A549 (cell line): Measurements from ENCODE around the gene RUNDC1. TPM values are rescaled to one million over a fixed set of nuclear protein-coding genes. Genes with fewer than 3 reads are reported as not detected.

Source experiments
- ATAC-seq, 2 experiments: fragments of 200-7000 bp in 1 of 2; fragments of >200 bp in 1 of 2; cut with Nextera tagmentation in 1 of 2; cut with Tn5 transposase in 1 of 2; 3 replicates each; pipeline versions ENCODE4 v1.8.0 to v1.9.1; 2018 to 2020; ENCODE audit warnings: mild to moderate bottlenecking in 1 of 2, moderate library complexity in 1 of 2
- CTCF ChIA-PET: fragments of 300-600 bp; sonication (Branson Sonifier 250); formaldehyde crosslinking; extraction: SDS; loops from one replicate; lab custom pipeline; 2021; ENCODE audit warnings: antibody characterized with exemption, inconsistent platforms; lab: Yijun Ruan, JAX
- POLR2A ChIA-PET: fragments of 350-600 bp; formaldehyde crosslinking; extraction: SDS; loops from one replicate; lab custom pipeline; 2021; ENCODE audit warnings: antibody characterized with exemption, inconsistent platforms; lab: Yijun Ruan, JAX
- DNase-seq, 2 experiments: peaks; one replicate each; pipeline versions ENCODE4 v3.0.0 to v3.0.0-alpha.2; 2011 to 2016; ENCODE audit warnings: low read depth in 1 of 2, low spot score in 1 of 2
- FAIRE-seq: peaks from 2 replicates; lab custom pipeline; 2011; peaks lifted over from hg19 to GRCh38; lab: Jason Lieb, UNC
- H3K27ac ChIP-seq, 2 experiments: fragments of >200 bp; sonication (Bioruptor Twin); formaldehyde crosslinking; 3 replicates each; pipeline ENCODE4 v1.5.1; 2016 to 2017
- H3K4me1 ChIP-seq: fragments of >200 bp; sonication (Bioruptor Twin); formaldehyde crosslinking; 3 replicates; pipeline ENCODE4 v1.6.1; 2016
- H3K4me2 ChIP-seq: fragments of >200 bp; sonication (Bioruptor Twin); formaldehyde crosslinking; 3 replicates; pipeline ENCODE4 v1.6.1; 2016
- H3K4me3 ChIP-seq: fragments of >200 bp; sonication (Bioruptor Twin); formaldehyde crosslinking; 3 replicates; pipeline ENCODE4 v1.5.1; 2016
- H3K9me3 ChIP-seq: fragments of >200 bp; sonication (Bioruptor Twin); formaldehyde crosslinking; 3 replicates; pipeline ENCODE4 v1.6.1; 2016
- CEBPB ChIP-seq, 2 experiments: fragments of >200 bp in 1 of 2; sonication (Bioruptor Twin) in 1 of 2; formaldehyde crosslinking in 1 of 2; IDR thresholded peaks; 2 replicates each; pipeline ENCODE4 v1.6.1; 2012 to 2016
- CHD4 ChIP-seq: fragments of 200-600 bp; sonication (generic); IDR thresholded peaks from 2 replicates; pipeline ENCODE4 v1.6.1; 2016; ENCODE audit warnings: antibody characterized with exemption, mild to moderate bottlenecking, borderline replicate concordance
- CTCF ChIP-seq: fragments of >200 bp; sonication (Bioruptor Twin); formaldehyde crosslinking; IDR thresholded peaks from 3 replicates; pipeline ENCODE4 v1.5.1; 2016
- E2F6 ChIP-seq: IDR thresholded peaks from 2 replicates; pipeline ENCODE4 v1.6.1; 2012; ENCODE audit warnings: low read depth, borderline replicate concordance
- FOSB ChIP-seq: fragments of 250-450 bp; sonication (Bioruptor Pico); IDR thresholded peaks from 2 replicates; pipeline ENCODE4 v1.5.0; 2020; ENCODE audit warnings: mild to moderate bottlenecking, moderate library complexity
- GATA3 ChIP-seq: IDR thresholded peaks from 2 replicates; pipeline ENCODE4 v1.6.1; 2012; ENCODE audit warnings: borderline replicate concordance
- HDAC2 ChIP-seq: fragments of 200-600 bp; sonication (generic); IDR thresholded peaks from 2 replicates; pipeline ENCODE4 v1.6.1; 2016
- HMGXB4 ChIP-seq: fragments of 250-450 bp; sonication (Bioruptor Pico); IDR thresholded peaks from 2 replicates; pipeline ENCODE4 v1.5.0; 2021; ENCODE audit warnings: mild to moderate bottlenecking, moderate library complexity, borderline replicate concordance
- JUN ChIP-seq, 2 experiments: fragments of >200 bp; sonication (Bioruptor Twin); formaldehyde crosslinking; IDR thresholded peaks; 2 replicates in 1 of 2; 3 replicates in 1 of 2; pipeline ENCODE4 v1.6.1; 2016 to 2017
- MAFK ChIP-seq: fragments of 450-650 bp; IDR thresholded peaks from 2 replicates; pipeline ENCODE4 v1.6.1; 2014; ENCODE audit not compliant: partially characterized antibody
- MAX ChIP-seq: IDR thresholded peaks from 2 replicates; pipeline ENCODE4 v1.6.1; 2012
- PBX3 ChIP-seq: IDR thresholded peaks from 2 replicates; pipeline ENCODE4 v1.6.1; 2012
- POLR2A ChIP-seq: IDR thresholded peaks from 2 replicates; pipeline ENCODE4 v1.6.1; 2012; ENCODE audit warnings: mild to moderate bottlenecking, low read length
- RARB ChIP-seq: fragments of 250-450 bp; sonication (Bioruptor Pico); IDR thresholded peaks from 2 replicates; pipeline ENCODE4 v1.8.0; 2021; ENCODE audit warnings: mild to moderate bottlenecking, moderate library complexity
- RCOR1 ChIP-seq: fragments of 150-350 bp; IDR thresholded peaks from 2 replicates; pipeline ENCODE4 v1.6.1; 2014; ENCODE audit warnings: antibody characterized with exemption, low read length, low read depth
- RNF2 ChIP-seq: fragments of 200-600 bp; sonication (generic); IDR thresholded peaks from 2 replicates; pipeline ENCODE4 v1.6.1; 2016; ENCODE audit warnings: low read depth, mild to moderate bottlenecking, antibody characterized with exemption, moderate library complexity, borderline replicate concordance
- TFCP2L1 ChIP-seq: fragments of 250-450 bp; sonication (Bioruptor Pico); IDR thresholded peaks from 2 replicates; pipeline ENCODE4 v1.5.0; 2021; ENCODE audit warnings: mild to moderate bottlenecking
- WGBS: methylation state at CpG from one replicate; pipeline ENCODE4 v1.1.6; 2017; ENCODE audit errors: missing lambda C conversion rate; 5-methylcytosine and 5-hydroxymethylcytosine counted together
- polyA plus RNA-seq, 4 experiments: library from polyadenylated mRNA; depleted of rRNA in 3 of 4; stranded (reverse); fragments of >200 nt; fragmentation: RNase III in 1 of 4; extraction: RNeasy Plus Mini Kit Qiagen cat#74134 plus additional on column Dnase treatment in 1 of 4; gene quantifications; 2 replicates in 3 of 4; 3 replicates in 1 of 4; pipeline ENCODE4 v1.2.3, GENCODE V29; 2011 to 2017

Gene RUNDC1
- polyA plus RNA-seq, 2 of the 4 experiments (the other 2 are of a cell fraction): 18.7 to 19.1 TPM

- Histone ChIP-seq H3K4me1 (peaks cover 29% of the 10 kb centered on the region), H3K4me3 (peak within 1 kb of the TSS; percentile 69), H3K27ac (peak within 1 kb of the TSS; percentile 91 to 92), H3K9me3 (no peaks in the 10 kb centered on the region), H3K4me2 (peak within 1 kb of the TSS; percentile 98)
- peak; percentile 65 to 84 for ATAC-seq
- CTCF ChIA-PET: interaction anchor here (0.8 to 1.8 kb wide), 6 partner anchors 8 to 148 kb away, joined by 3 to 9 read pairs (median 4); partner anchors contain the start of gene RPL27
- POLR2A ChIA-PET: interaction anchor here (0.5 to 6.0 kb wide), 5 partner anchors 24 to 310 kb away, joined by 3 to 40 read pairs (median 12); partner anchors contain the start of gene RPL27
- WGBS: 3% methylated on average over 35 of the region's 80 CpGs
- no peak for FAIRE-seq
- peak; percentile 83 to 94 for DNase-seq
- TF ChIP-seq JUN (IDR thresholded peaks at IDR 0.05) (peak; percentile 34 to 67; a peak in 3 of 5 replicates), HDAC2 (0 out of 2 replicates have a peak, but pooled peaks have one; percentile 38), CHD4 (no peak), CTCF (no peak), MAFK (no peak), FOSB (CRISPR knock-in tag) (no peak), CEBPB (IDR thresholded peaks at IDR 0.05) (0 out of 4 replicates have a peak, but pooled peaks of 1 of the 2 experiments have one; percentile 23), RARB (CRISPR knock-in tag) (no peak), RNF2 (no peak), MAX (peak; percentile 57), PBX3 (0 out of 2 replicates have a peak, but pooled peaks have one; percentile 41), POLR2A (peak; percentile 63), TFCP2L1 (CRISPR knock-in tag) (0 out of 2 replicates have a peak, but pooled peaks have one; percentile 7), GATA3 (0 out of 2 replicates have a peak, but pooled peaks have one; percentile 5), HMGXB4 (CRISPR knock-in tag) (0 out of 2 replicates have a peak, but pooled peaks have one; percentile 19), RCOR1 (no peak), E2F6 (peak; percentile 65)
Measured at GRCh38 chr17:43021741-43022512, 41.6 kb downstream of the RUNDC1 start, which contains the start of gene VAT1. TSS of gene VAT1 (minus strand) at chr17:43022385. CDS start at chr17:43022322, 63 bp downstream.
